IMR-90 (cell line): Measurements from ENCODE around the gene TNFRSF9. TPM values are rescaled to one million over a fixed set of nuclear protein-coding genes. Genes with fewer than 3 reads are reported as not detected.
A peak's percentile ranks its signal among the peaks of the same experiment; 100 is the strongest.

ENCODE experiments used
- ATAC-seq: fragments of 200-7000 bp; cut with Tn5 transposase; 2 replicates; pipeline ENCODE4 v1.9.1; 2020; ENCODE audit warnings: low read depth, mild to moderate bottlenecking, moderate library complexity
- BruUV-seq: library from RNA; stranded (reverse); fragments of 400-500 nt; replicated peaks from 2 replicates; lab custom pipeline; 2021; lab: Mats Ljungman, UMichigan
- CTCF ChIA-PET: fragments of 300-600 bp; formaldehyde crosslinking; extraction: SDS; loops from one replicate; lab custom pipeline; 2021; ENCODE audit warnings: antibody characterized with exemption; lab: Yijun Ruan, JAX
- POLR2A ChIA-PET: fragments of 300-600 bp; sonication (Branson Sonifier 250); formaldehyde crosslinking; loops from one replicate; lab custom pipeline; 2022; ENCODE audit warnings: antibody characterized with exemption; ENCODE audit not compliant: unreplicated experiment; lab: Charles Lee
- DNase-seq: peaks from one replicate; pipeline ENCODE4 v3.0.0; 2013
- H2AFZ ChIP-seq: replicated peaks from 2 replicates; pipeline ENCODE3; 2013; ENCODE audit warnings: low read length, mild to moderate bottlenecking; ENCODE audit not compliant: poor library complexity
- H2AK5ac ChIP-seq: 2 replicates; pipeline ENCODE4 v1.6.1; 2013; ENCODE audit warnings: low read depth, low read length, inconsistent platforms
- H2AK9ac ChIP-seq: replicated peaks from 2 replicates; pipeline ENCODE3; 2013; ENCODE audit warnings: mild to moderate bottlenecking, low read depth, low read length, moderate library complexity; ENCODE audit not compliant: poor library complexity
- H2BK120ac ChIP-seq: 2 replicates; pipeline ENCODE4 v1.6.1; 2013; ENCODE audit warnings: low read depth, low read length, inconsistent platforms
- H2BK15ac ChIP-seq: 3 replicates; pipeline ENCODE4 v1.6.1; 2013; ENCODE audit warnings: low read depth, low read length, inconsistent platforms
- H2BK20ac ChIP-seq: 2 replicates; pipeline ENCODE4 v1.6.1; 2013; ENCODE audit warnings: low read depth, mild to moderate bottlenecking, inconsistent platforms, low read length, moderate library complexity
- H2BK5ac ChIP-seq: 2 replicates; pipeline ENCODE4 v1.6.1; 2013; ENCODE audit warnings: mild to moderate bottlenecking, low read depth, low read length, inconsistent platforms; ENCODE audit not compliant: poor library complexity, severe bottlenecking
- H3K14ac ChIP-seq: replicated peaks from 2 replicates; pipeline ENCODE4 v1.6.1; 2013; ENCODE audit warnings: low read depth, low read length, inconsistent platforms
- H3K18ac ChIP-seq: 2 replicates; pipeline ENCODE4 v1.6.1; 2013; ENCODE audit warnings: low read depth, low read length, control low read depth
- H3K23ac ChIP-seq: 2 replicates; pipeline ENCODE4 v1.6.1; 2013; ENCODE audit warnings: low read depth, low read length, inconsistent platforms
- H3K27ac ChIP-seq: 2 replicates; pipeline ENCODE4 v1.5.1; 2013; ENCODE audit warnings: mild to moderate bottlenecking, control low read depth, low read length; ENCODE audit not compliant: insufficient read depth
- H3K27me3 ChIP-seq: 2 replicates; pipeline ENCODE4 v1.6.1; 2013; ENCODE audit warnings: low read length; ENCODE audit not compliant: control insufficient read depth, insufficient read depth
- H3K36me3 ChIP-seq: 2 replicates; pipeline ENCODE4 v1.6.1; 2013; ENCODE audit warnings: low read length, mixed read lengths; ENCODE audit not compliant: control insufficient read depth, insufficient read depth
- H3K4ac ChIP-seq: 2 replicates; pipeline ENCODE4 v1.6.1; 2013; ENCODE audit warnings: low read depth, low read length, inconsistent platforms
- H3K4me1 ChIP-seq: 2 replicates; pipeline ENCODE4 v1.6.1; 2013; ENCODE audit warnings: low read length, mixed read lengths; ENCODE audit not compliant: control insufficient read depth, insufficient read depth
- H3K4me2 ChIP-seq: 2 replicates; pipeline ENCODE4 v1.6.1; 2013; ENCODE audit warnings: low read depth, mild to moderate bottlenecking, control low read depth, low read length, moderate library complexity
- H3K4me3 ChIP-seq: 2 replicates; pipeline ENCODE4 v1.5.1; 2013; ENCODE audit warnings: low read depth, mild to moderate bottlenecking, control low read depth, low read length, moderate library complexity; ENCODE audit not compliant: insufficient read depth
- H3K56ac ChIP-seq: 2 replicates; pipeline ENCODE4 v1.6.1; 2013; ENCODE audit warnings: low read length, inconsistent platforms; ENCODE audit not compliant: insufficient read depth; ENCODE audit errors: extremely low read depth
- H3K79me1 ChIP-seq, 2 experiments: 2 replicates each; pipeline ENCODE4 v1.6.1; 2013; ENCODE audit warnings: low read length in 2 of 2, inconsistent platforms in 1 of 2, low read depth in 1 of 2
- H3K9ac ChIP-seq: 2 replicates; pipeline ENCODE4 v1.6.1; 2013; ENCODE audit warnings: low read depth, low read length, control low read depth
- H3K9me1 ChIP-seq: 2 replicates; pipeline ENCODE4 v1.6.1; 2013; ENCODE audit warnings: low read length, inconsistent platforms; ENCODE audit not compliant: insufficient read depth
- H3K9me3 ChIP-seq: 2 replicates; pipeline ENCODE4 v1.6.1; 2013; ENCODE audit warnings: low read length; ENCODE audit not compliant: control insufficient read depth, insufficient read depth
- H4K20me1 ChIP-seq: 2 replicates; pipeline ENCODE4 v1.6.1; 2013; ENCODE audit warnings: low read length, inconsistent platforms; ENCODE audit not compliant: insufficient read depth
- H4K5ac ChIP-seq: 2 replicates; pipeline ENCODE4 v1.6.1; 2013; ENCODE audit warnings: mild to moderate bottlenecking, low read depth, low read length, control low read depth
- H4K8ac ChIP-seq, 2 experiments: 2 replicates each; pipeline ENCODE4 v1.6.1; 2013; ENCODE audit warnings: low read depth in 2 of 2, low read length in 2 of 2, control low read depth in 1 of 2, inconsistent platforms in 1 of 2
- H4K91ac ChIP-seq: 2 replicates; pipeline ENCODE4 v1.6.1; 2013; ENCODE audit warnings: low read depth, low read length, inconsistent platforms; ENCODE audit not compliant: insufficient read depth
- BHLHE40 ChIP-seq: fragments of 150-350 bp; IDR thresholded peaks from 2 replicates; pipeline ENCODE4 v1.6.1; 2016; ENCODE audit warnings: mild to moderate bottlenecking, low read depth, low read length
- CEBPB ChIP-seq: IDR thresholded peaks from 2 replicates; pipeline ENCODE4 v1.6.1; 2012; ENCODE audit warnings: low read depth, low read length, improper control_type of control experiment
- CHD1 ChIP-seq: IDR thresholded peaks from 2 replicates; pipeline ENCODE4 v1.6.1; 2012; ENCODE audit warnings: low read depth, low read length, improper control_type of control experiment
- FOS ChIP-seq: fragments of 150-350 bp; IDR thresholded peaks from 2 replicates; pipeline ENCODE4 v1.6.1; 2016; ENCODE audit warnings: low read depth, low read length
- MAFK ChIP-seq: IDR thresholded peaks from 2 replicates; pipeline ENCODE4 v1.6.1; 2012; ENCODE audit warnings: low read depth, low read length, improper control_type of control experiment
- MAZ ChIP-seq: IDR thresholded peaks from 2 replicates; pipeline ENCODE4 v1.6.1; 2012; ENCODE audit warnings: low read depth, mild to moderate bottlenecking, low read length, improper control_type of control experiment, moderate library complexity, borderline replicate concordance
- MXI1 ChIP-seq: IDR thresholded peaks from 2 replicates; pipeline ENCODE4 v1.6.1; 2012; ENCODE audit warnings: low read depth, mild to moderate bottlenecking, low read length, moderate library complexity, borderline replicate concordance
- POLR2A ChIP-seq: IDR thresholded peaks from 2 replicates; pipeline ENCODE4 v1.6.1; 2012; ENCODE audit warnings: mild to moderate bottlenecking, low read depth, low read length
- RAD21 ChIP-seq: IDR thresholded peaks from 2 replicates; pipeline ENCODE4 v1.6.1; 2012; ENCODE audit warnings: low read length, improper control_type of control experiment
- RCOR1 ChIP-seq: IDR thresholded peaks from 2 replicates; pipeline ENCODE4 v1.6.1; 2012; ENCODE audit warnings: mild to moderate bottlenecking, low read length, improper control_type of control experiment; ENCODE audit not compliant: insufficient replicate concordance
- RFX5 ChIP-seq: IDR thresholded peaks from 2 replicates; pipeline ENCODE4 v1.8.0; 2012; ENCODE audit warnings: low read depth, mild to moderate bottlenecking, low read length, moderate library complexity
- SMC3 ChIP-seq: fragments of 150-350 bp; IDR thresholded peaks from 2 replicates; pipeline ENCODE4 v1.6.1; 2016; ENCODE audit warnings: low read depth, mild to moderate bottlenecking, antibody characterized with exemption, low read length, moderate library complexity
- WGBS, 2 experiments: methylation state at CpG; one replicate each; pipeline versions ENCODE4 v1.1.5 to v1.1.7; 2013; ENCODE audit warnings: missing lambda C conversion rate in 2 of 2; ENCODE audit not compliant: insufficient read length in 1 of 2; ENCODE audit errors: extremely low coverage in 2 of 2; 5-methylcytosine and 5-hydroxymethylcytosine counted together
- dilution Hi-C: fragments of 300-500 bp; cut with HindIII; formaldehyde crosslinking; loops from one replicate; pipeline ENCODE4 v1.14.3; 2018; ENCODE audit warnings: low sequenced_read_pairs; ENCODE audit not compliant: unreplicated experiment
- in situ Hi-C: fragments of 300-500 bp; cut with MboI; formaldehyde crosslinking; loops from 3 replicates; pipeline ENCODE4 v1.14.3; 2019; ENCODE audit warnings: low sequenced_read_pairs, inconsistent platforms, mixed read lengths
- intact Hi-C: fragments of 100-400 bp; cut with micrococcal nuclease; formaldehyde crosslinking; loops from 2 replicates; pipeline ENCODE4 v1.10.0; 2022
- polyA plus RNA-seq, 3 experiments: library from polyadenylated mRNA; depleted of rRNA; stranded (reverse); fragments of >200 nt; gene quantifications; 2 replicates each; pipeline ENCODE4 v1.2.3, GENCODE V29; 2012; ENCODE audit warnings: low replicate concordance in 1 of 3
- total RNA-seq: library from RNA; depleted of rRNA; stranded (reverse); fragments of >200 nt; gene quantifications from 2 replicates; pipeline ENCODE4 v1.2.3, GENCODE V29; 2012
- TF ChIP-seq, protein P1 (sequence below): fragments of 150-350 bp; IDR thresholded peaks from 2 replicates; pipeline ENCODE4 v1.6.1; 2017; ENCODE audit warnings: mild to moderate bottlenecking, antibody characterized with exemption, low read length, low read depth
- TF ChIP-seq, protein P2 (sequence below): conservative IDR thresholded peaks from 2 replicates; pipeline ENCODE4 v1.5.1; 2012; ENCODE audit warnings: mild to moderate bottlenecking, low read depth, low read length, improper control_type of control experiment
- TF ChIP-seq, protein P3 (sequence below): fragments of 150-350 bp; IDR thresholded peaks from 2 replicates; pipeline ENCODE4 v1.6.1; 2016; ENCODE audit warnings: low read depth, mild to moderate bottlenecking, low read length, moderate library complexity, borderline replicate concordance

The TNFRSF9 gene
- total and polyA plus RNA-seq, 2 of the 4 experiments (the other 2 are of a cell fraction) = 0.43 to 0.72 TPM

DNA sequence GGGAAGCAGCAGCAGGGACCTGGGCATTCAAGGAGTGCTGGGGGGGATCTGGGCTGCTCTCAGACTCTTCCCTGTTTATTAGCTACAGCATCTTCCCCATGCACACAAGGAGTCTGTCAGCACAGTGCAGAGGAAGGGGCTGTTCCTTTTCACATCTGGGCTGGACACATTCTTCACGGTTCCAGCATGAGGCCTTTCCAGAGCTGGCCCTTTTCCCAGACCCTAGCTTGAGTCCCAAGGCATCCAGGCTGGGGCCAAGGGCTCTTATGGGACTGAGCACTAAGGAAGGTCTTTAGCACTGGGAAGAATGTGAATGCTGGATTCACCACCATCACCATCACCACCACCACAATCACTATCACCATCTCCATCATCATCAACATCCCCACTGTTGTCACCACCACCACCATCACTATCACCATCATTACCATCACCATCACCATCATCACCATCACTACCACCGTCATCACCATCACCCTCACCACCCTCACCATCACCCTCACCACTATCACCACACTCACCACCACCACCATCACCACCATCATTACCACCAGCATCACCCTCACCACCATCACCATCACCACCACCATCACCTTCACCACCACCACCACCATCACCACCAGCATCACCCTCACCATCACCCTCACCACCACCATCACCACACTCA lies 49.3 kb upstream of the TNFRSF9 start:
- H3K4me2 ChIP-seq = no peak overlapping the region
- no peak overlapping the region for H4K5ac ChIP-seq
- H2BK120ac ChIP-seq = 0 out of 2 replicates have a peak overlapping the region, but pooled peaks have one; percentile 0
- H3K4me3 ChIP-seq = no peak overlapping the region
- intact Hi-C loops = no loop called here
- POLR2A ChIA-PET = no interaction called here
- no peak overlapping the region for H2AK9ac ChIP-seq
- no peak overlapping the region for H3K27ac ChIP-seq
- H2BK15ac ChIP-seq = no peak overlapping the region
- peaks cover 15% of the 10 kb centered on the region for H3K36me3 ChIP-seq
- H3K27me3 ChIP-seq = no peaks in the 10 kb centered on the region
- peak overlapping the region; percentile 49; the same call in 1 of the 2 replicates for H2BK20ac ChIP-seq
- H3K4me1 ChIP-seq = peaks cover 9% of the 10 kb centered on the region
- no peak for DNase-seq
- no peaks in the 10 kb centered on the region for H4K20me1 ChIP-seq
- H3K18ac ChIP-seq = no peak overlapping the region
- ATAC-seq = peak; percentile 18; the same call in 1 of the 2 replicates
- H3K9me1 ChIP-seq = peaks cover 4% of the 10 kb centered on the region
- H4K91ac ChIP-seq = no peak overlapping the region; the same call in 1 of the 2 replicates
- no peak overlapping the region for H2AFZ ChIP-seq
- H3K9me3 ChIP-seq = no peaks in the 10 kb centered on the region
- dilution Hi-C loops = no loop called here
- H4K8ac ChIP-seq = no peak overlapping the region
- CTCF ChIA-PET = interaction anchor here (1.6 kb wide), 1 partner anchor 14 kb away, joined by 4 read pairs; no protein-coding TSS in a partner anchor
- H3K14ac ChIP-seq = no peak overlapping the region
- no peak overlapping the region for H3K9ac ChIP-seq
- H3K56ac ChIP-seq = no peak overlapping the region
- BruUV-seq = no TSS peak
- in situ Hi-C loops = loop anchor here (25.0 kb wide), 3 partner anchors 572 to 872 kb away; no protein-coding TSS in a partner anchor
- H2AK5ac ChIP-seq = peak overlapping the region; percentile 97
- peaks cover 0 to 13% of the 10 kb centered on the region in 2 experiments; a peak in 2 of 4 replicates for H3K79me1 ChIP-seq
- H3K23ac ChIP-seq = no peak overlapping the region
- peak overlapping the region; percentile 16; the same call in 1 of the 2 replicates for H3K4ac ChIP-seq
- WGBS, 2 experiments = 100% methylated on average over 1 of the region's 2 CpGs; no CpG with 5 or more reads in 1 of the 2 experiments
- peak overlapping the region; percentile 56 for H2BK5ac ChIP-seq
- TF ChIP-seq POLR2A (no peak), RAD21 (no peak), CEBPB (no peak), MAFK (no peak), MAZ (no peak), SMC3 (no peak), BHLHE40 (no peak), MXI1 (no peak), FOS (no peak), CHD1 (no peak), RCOR1 (no peak), RFX5 (no peak)
- TF ChIP-seq, protein P1, sequence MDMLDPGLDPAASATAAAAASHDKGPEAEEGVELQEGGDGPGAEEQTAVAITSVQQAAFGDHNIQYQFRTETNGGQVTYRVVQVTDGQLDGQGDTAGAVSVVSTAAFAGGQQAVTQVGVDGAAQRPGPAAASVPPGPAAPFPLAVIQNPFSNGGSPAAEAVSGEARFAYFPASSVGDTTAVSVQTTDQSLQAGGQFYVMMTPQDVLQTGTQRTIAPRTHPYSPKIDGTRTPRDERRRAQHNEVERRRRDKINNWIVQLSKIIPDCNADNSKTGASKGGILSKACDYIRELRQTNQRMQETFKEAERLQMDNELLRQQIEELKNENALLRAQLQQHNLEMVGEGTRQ = no peak
- TF ChIP-seq, protein P2, sequence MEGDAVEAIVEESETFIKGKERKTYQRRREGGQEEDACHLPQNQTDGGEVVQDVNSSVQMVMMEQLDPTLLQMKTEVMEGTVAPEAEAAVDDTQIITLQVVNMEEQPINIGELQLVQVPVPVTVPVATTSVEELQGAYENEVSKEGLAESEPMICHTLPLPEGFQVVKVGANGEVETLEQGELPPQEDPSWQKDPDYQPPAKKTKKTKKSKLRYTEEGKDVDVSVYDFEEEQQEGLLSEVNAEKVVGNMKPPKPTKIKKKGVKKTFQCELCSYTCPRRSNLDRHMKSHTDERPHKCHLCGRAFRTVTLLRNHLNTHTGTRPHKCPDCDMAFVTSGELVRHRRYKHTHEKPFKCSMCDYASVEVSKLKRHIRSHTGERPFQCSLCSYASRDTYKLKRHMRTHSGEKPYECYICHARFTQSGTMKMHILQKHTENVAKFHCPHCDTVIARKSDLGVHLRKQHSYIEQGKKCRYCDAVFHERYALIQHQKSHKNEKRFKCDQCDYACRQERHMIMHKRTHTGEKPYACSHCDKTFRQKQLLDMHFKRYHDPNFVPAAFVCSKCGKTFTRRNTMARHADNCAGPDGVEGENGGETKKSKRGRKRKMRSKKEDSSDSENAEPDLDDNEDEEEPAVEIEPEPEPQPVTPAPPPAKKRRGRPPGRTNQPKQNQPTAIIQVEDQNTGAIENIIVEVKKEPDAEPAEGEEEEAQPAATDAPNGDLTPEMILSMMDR = no peak
- TF ChIP-seq, protein P3, sequence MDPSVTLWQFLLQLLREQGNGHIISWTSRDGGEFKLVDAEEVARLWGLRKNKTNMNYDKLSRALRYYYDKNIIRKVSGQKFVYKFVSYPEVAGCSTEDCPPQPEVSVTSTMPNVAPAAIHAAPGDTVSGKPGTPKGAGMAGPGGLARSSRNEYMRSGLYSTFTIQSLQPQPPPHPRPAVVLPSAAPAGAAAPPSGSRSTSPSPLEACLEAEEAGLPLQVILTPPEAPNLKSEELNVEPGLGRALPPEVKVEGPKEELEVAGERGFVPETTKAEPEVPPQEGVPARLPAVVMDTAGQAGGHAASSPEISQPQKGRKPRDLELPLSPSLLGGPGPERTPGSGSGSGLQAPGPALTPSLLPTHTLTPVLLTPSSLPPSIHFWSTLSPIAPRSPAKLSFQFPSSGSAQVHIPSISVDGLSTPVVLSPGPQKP = no peak
